Stimulated activated CD4-positive, alpha-beta T cell treated with anti-CD3 and anti-CD28 coated beads, Interleukin-12 subunit alpha, Interleukin-12 subunit beta, amount 100 ng/mL, for 24 hours (primary cell): ENCODE data around the gene SFSWAP.
A peak's percentile ranks its signal among the peaks of the same experiment; 100 is the strongest.
"Not testable (repeated sequence)": the region's sequence is repeated elsewhere in the genome, so short reads cannot be mapped to it uniquely, and the experiment has no call there.

Experiments
- DNase-seq, 2 experiments: peaks; one replicate each; pipeline ENCODE4 v3.0.0-alpha.2; 2020; ENCODE audit warnings: low read depth in 2 of 2

The SFSWAP gene

GRCh38 chr12:131710464-131711457 is at the start of gene SFSWAP:
TSS of gene SFSWAP (plus strand) at chr12:131711090. CDS start at chr12:131711230, 140 bp downstream.
- DNase-seq: peak; percentile 56 to 67

- DNase-seq: not testable (repeated sequence)
Observed at GRCh38 chr12:131661170-131661985, 49.5 kb upstream of the SFSWAP start.

- DNase-seq: not testable (repeated sequence)
Observed at GRCh38 chr12:131661986-131662288, 49.0 kb upstream of the SFSWAP start.

GRCh38 chr12:131662346-131662745 is 48.5 kb upstream of the SFSWAP start:
- DNase-seq: not testable (repeated sequence)

GRCh38 chr12:131665666-131666065 is 45.2 kb upstream of the SFSWAP start:
- not testable (repeated sequence) for DNase-seq

- not testable (repeated sequence) for DNase-seq
Observed at GRCh38 chr12:131666486-131666885, 44.4 kb upstream of the SFSWAP start.

GRCh38 chr12:131666978-131667601 is 43.8 kb upstream of the SFSWAP start:
- DNase-seq: not testable (repeated sequence)

- no peak for DNase-seq
Observed at GRCh38 chr12:131671276-131671675, 39.6 kb upstream of the SFSWAP start.

GRCh38 chr12:131671871-131672270 is 39.0 kb upstream of the SFSWAP start:
- no peak for DNase-seq

GRCh38 chr12:131672311-131672940 is 38.5 kb upstream of the SFSWAP start:
- DNase-seq: no peak

- DNase-seq: no peak
Observed at GRCh38 chr12:131672941-131673887, 37.7 kb upstream of the SFSWAP start.

GRCh38 chr12:131673888-131674257 is 37.0 kb upstream of the SFSWAP start:
- DNase-seq: no peak

GRCh38 chr12:131674373-131674772 is 36.5 kb upstream of the SFSWAP start:
- no peak for DNase-seq

- no peak for DNase-seq
Observed at GRCh38 chr12:131675126-131676080, 35.5 kb upstream of the SFSWAP start.

- no peak for DNase-seq
Observed at GRCh38 chr12:131676544-131676943, 34.3 kb upstream of the SFSWAP start.

- DNase-seq: not testable (repeated sequence)
Observed at GRCh38 chr12:131677067-131677466, 33.8 kb upstream of the SFSWAP start.

- no peak for DNase-seq
Observed at GRCh38 chr12:131677699-131678098, 33.2 kb upstream of the SFSWAP start.

- DNase-seq: not testable (repeated sequence)
Observed at GRCh38 chr12:131678389-131679181, 32.3 kb upstream of the SFSWAP start.
